ENCODE measurements around the gene PIK3R1. TPM values are rescaled to one million over a fixed set of nuclear protein-coding genes. Genes with fewer than 3 reads are reported as not detected.
A peak's percentile ranks its signal among the peaks of the same experiment; 100 is the strongest.

The PIK3R1 gene
- total RNA-seq, 1 donor from 2014 or later: 137 TPM

DNA sequence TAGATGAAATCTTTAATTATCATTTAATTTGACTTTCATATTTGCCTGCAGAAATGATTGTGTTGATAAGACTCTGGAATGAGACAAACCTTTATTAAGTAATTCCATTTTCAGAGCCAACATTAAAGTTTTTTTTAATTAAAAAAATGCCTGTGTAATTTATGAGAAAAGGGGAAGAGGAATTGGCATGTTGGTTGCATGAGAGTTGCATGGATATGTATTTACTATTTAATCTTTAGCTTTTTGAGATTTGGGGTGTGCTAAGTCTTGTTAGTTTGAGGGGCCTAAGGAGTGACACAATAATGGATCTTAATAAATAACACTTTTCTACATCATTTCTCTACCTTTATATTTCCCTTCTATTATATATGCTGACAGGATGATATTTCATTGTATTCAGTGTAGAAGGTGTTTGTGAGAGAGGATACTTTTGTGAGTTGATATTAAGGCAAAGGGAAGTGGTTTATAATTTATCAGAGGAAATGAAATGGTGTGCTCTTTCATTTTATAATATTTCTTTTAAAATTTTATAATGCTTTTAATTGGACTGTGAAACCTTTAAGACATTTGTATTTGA lies 54.9 kb downstream of the PIK3R1 start:
- H3K4me1 ChIP-seq: peaks cover 63% of the 10 kb centered on the region
- H3K36me3 ChIP-seq: peaks cover 19% of the 10 kb centered on the region
- no peak for DNase-seq
- H3K27ac ChIP-seq: no peak overlapping the region
- intact Hi-C loops (cut with DNase I): no loop called here
- ATAC-seq: no peak
- H3K4me3 ChIP-seq: no peak overlapping the region
- H3K9me3 ChIP-seq: no peaks in the 10 kb centered on the region
- TF ChIP-seq, protein P1, sequence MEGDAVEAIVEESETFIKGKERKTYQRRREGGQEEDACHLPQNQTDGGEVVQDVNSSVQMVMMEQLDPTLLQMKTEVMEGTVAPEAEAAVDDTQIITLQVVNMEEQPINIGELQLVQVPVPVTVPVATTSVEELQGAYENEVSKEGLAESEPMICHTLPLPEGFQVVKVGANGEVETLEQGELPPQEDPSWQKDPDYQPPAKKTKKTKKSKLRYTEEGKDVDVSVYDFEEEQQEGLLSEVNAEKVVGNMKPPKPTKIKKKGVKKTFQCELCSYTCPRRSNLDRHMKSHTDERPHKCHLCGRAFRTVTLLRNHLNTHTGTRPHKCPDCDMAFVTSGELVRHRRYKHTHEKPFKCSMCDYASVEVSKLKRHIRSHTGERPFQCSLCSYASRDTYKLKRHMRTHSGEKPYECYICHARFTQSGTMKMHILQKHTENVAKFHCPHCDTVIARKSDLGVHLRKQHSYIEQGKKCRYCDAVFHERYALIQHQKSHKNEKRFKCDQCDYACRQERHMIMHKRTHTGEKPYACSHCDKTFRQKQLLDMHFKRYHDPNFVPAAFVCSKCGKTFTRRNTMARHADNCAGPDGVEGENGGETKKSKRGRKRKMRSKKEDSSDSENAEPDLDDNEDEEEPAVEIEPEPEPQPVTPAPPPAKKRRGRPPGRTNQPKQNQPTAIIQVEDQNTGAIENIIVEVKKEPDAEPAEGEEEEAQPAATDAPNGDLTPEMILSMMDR (IDR thresholded peaks at IDR 0.05): no peak
- no peaks in the 10 kb centered on the region for H3K27me3 ChIP-seq

DNA sequence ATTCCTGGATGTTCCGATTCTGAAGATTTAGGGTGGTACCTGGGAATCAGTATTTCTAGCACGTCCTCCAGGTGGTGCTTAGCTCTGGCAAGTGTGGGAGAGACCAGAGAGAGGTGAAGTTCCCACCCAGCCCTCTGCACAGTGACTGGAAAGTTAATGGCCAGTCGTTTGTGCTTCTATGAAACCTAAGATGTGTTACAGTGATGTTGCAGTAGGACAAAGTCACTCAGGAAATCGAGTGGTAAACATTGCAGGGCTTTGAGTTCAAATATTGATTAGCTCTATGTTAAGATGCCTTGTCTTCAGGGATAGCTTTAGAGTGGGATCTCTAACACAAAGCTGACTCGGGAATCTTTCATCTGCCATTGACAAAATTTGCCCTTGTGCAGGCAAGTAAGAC lies 55.6 kb downstream of the PIK3R1 start:
- no peaks in the 10 kb centered on the region for H3K9me3 ChIP-seq
- H3K27ac ChIP-seq: no peak overlapping the region
- TF ChIP-seq, protein P1 (IDR thresholded peaks at IDR 0.05): no peak
- H3K4me1 ChIP-seq: peaks cover 57% of the 10 kb centered on the region
- no peak for ATAC-seq
- H3K4me3 ChIP-seq: no peak overlapping the region
- DNase-seq: no peak
- intact Hi-C loops (cut with DNase I): no loop called here
- H3K36me3 ChIP-seq: peaks cover 25% of the 10 kb centered on the region
- H3K27me3 ChIP-seq: no peaks in the 10 kb centered on the region

DNA sequence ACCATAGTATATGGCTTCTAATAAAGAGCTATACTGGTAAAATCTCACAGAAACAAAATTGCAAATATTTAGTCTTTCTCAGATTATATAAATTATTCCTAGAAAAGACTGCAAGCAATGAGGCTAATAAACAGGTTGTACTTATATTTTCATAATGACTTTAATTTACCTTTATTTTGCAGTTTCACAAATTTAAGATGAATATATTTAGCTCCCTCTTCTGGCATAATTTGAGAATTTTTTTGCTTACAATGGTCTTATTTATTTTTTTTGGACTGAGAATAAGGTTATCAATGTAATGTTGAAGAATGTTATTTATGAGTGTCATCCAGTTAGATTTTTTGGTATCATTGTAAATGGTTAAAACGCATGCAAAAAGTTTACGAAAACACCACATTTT lies 56.7 kb downstream of the PIK3R1 start:
- H3K27ac ChIP-seq: no peak overlapping the region
- no peak for ATAC-seq

DNA sequence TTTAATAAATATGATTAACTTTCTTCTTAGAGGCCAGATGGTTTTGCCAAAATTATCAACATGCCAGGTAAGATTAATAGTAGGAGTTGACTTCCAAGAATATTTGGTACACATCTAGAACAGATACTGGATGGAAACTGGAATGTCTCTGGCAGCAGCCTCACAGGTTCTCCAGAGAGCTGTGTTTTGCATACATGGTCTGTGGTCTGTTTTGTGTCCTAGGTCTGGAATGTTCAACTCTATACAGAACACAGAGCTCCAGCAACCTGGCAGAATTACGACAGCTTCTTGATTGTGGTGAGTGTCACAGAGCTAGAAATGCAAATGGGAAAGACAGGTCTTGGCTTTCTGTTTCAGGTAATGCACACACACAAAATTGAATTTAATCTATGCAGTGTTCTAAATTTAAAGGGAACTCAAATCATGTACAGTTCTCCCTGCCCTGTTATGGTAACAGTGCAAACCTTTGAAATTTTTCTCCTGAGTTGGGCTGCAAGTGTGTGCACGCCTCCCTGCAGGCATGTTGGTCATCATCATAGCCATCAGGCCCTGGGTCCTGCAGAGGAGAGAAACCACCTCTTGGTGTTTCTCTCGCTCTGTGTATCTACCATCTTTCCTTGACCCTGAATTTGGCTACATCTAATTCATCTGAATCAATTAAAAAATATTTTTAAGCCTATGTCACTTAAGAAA lies 58.3 kb downstream of the PIK3R1 start:
- ATAC-seq (peak; percentile 24), DNase-seq (no peak)
- Histone ChIP-seq H3K27me3 (no peaks in the 10 kb centered on the region), H3K4me3 (no peak overlapping the region), H3K4me1 (peaks cover 33% of the 10 kb centered on the region), H3K27ac (no peak overlapping the region), H3K36me3 (peaks cover 53% of the 10 kb centered on the region), H3K9me3 (no peaks in the 10 kb centered on the region)
- intact Hi-C loops (cut with DNase I): no loop called here
- TF ChIP-seq, protein P1 (IDR thresholded peaks at IDR 0.05): no peak

More for the DNA sequence above, 56.7 kb downstream of the PIK3R1 start:
- Histone ChIP-seq H3K4me3 (no peak overlapping the region), H3K4me1 (peaks cover 46% of the 10 kb centered on the region), H3K9me3 (no peaks in the 10 kb centered on the region), H3K36me3 (peaks cover 37% of the 10 kb centered on the region), H3K27me3 (no peaks in the 10 kb centered on the region)
- intact Hi-C loops (cut with DNase I): no loop called here
- TF ChIP-seq, protein P1 (IDR thresholded peaks at IDR 0.05): peak; percentile 46
- no peak for DNase-seq

DNA sequence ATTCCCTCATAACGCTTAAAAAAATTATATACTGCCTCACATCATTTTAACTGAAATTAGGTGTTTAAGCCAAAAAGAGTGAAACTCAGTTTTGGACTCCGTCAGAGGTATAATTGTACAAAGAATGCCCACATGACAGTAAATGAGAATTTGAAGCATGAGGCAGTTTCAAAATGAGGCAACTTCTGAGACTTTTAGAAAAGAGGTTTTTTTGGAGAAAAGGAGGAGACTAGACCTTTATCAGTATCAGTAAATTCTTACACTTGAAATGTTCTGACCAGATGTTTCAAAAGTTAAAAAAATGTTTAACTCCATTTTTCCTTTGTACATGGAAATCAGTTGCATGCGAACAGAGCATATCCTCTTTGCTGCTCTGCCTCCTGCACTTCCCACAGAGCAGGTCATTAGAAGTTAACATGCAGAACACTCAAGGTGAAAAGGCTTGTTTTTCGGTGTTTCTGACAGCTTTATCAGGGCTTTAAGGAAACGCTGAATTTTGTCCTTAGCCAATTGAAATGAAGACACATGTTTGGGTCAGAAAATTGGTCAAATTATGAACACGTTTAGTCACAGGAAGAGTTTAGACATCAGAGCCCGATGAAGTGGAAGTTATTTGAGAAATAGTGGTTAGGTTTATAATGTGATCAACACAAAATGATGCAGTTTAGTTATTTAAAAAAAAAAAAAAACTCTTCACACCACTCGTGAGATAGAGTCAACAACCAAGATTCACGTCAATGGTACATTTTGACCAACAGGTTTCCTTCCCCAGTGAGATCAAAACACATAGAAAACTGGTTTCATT lies 59.5 kb downstream of the PIK3R1 start:
- H3K27ac ChIP-seq: peak overlapping the region; percentile 14
- TF ChIP-seq, protein P1 (IDR thresholded peaks at IDR 0.05): no peak
- peaks cover 21% of the 10 kb centered on the region for H3K4me1 ChIP-seq
- H3K4me3 ChIP-seq: no peak overlapping the region
- intact Hi-C loops (cut with DNase I): no loop called here
- no peak for ATAC-seq
- H3K9me3 ChIP-seq: no peaks in the 10 kb centered on the region
- no peaks in the 10 kb centered on the region for H3K27me3 ChIP-seq
- no peak for DNase-seq
- H3K36me3 ChIP-seq: peaks cover 64% of the 10 kb centered on the region

Measured in upper lobe of right lung (tissue), 1 donor.